Non-pigmented ciliary epithelial cell (primary cell): ENCODE data around the gene GINS1.

ENCODE experiments used
- DNase-seq: peaks from one replicate; pipeline ENCODE4 v3.0.0-alpha.2; 2010; ENCODE audit warnings: low read depth

GINS1 gene

GRCh38 chr20:25494506-25495188 lies 87.2 kb downstream of the GINS1 start:
- no peak for DNase-seq

GRCh38 chr20:25495189-25495824 lies 87.8 kb downstream of the GINS1 start:
- no peak for DNase-seq

DNA sequence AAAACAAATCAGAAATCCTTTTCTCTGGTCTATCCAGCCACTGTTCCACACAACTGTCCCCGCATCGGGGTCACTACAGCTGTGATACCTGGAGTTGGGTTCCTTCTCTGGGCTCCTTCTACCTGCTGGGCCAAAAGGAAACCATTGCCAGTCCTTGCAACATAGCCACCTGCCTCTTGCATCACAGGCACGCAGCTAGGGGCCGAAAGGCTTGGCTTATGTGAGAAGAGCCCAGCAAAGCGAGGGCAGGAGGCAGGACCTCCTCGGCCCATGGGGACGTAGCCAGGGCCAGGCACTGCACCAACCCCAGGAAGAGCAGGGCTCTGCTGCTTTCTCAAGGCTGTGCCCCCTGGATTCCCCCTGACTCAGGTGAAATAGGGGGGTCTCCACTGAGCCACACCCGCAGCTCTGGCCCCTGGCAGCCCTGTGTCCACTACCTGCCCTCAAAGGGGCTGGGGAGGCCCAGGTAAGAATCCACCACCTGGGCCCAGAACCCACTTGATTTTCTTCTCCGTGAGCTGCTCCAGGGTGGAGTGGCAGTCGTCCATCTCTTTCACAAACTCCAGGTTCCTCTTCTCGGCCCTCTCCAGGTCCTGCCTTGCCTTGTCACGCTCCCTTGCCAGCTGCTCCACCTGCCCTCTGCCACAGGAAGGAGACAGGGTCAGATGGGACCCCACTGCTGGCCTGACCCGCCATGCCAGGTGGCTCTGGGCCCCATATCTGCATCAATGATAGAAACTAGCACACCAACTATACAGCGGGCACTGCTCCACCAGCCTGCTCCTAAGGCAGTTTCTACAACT lies 88.9 kb downstream of the GINS1 start:
- no peak for DNase-seq

DNA sequence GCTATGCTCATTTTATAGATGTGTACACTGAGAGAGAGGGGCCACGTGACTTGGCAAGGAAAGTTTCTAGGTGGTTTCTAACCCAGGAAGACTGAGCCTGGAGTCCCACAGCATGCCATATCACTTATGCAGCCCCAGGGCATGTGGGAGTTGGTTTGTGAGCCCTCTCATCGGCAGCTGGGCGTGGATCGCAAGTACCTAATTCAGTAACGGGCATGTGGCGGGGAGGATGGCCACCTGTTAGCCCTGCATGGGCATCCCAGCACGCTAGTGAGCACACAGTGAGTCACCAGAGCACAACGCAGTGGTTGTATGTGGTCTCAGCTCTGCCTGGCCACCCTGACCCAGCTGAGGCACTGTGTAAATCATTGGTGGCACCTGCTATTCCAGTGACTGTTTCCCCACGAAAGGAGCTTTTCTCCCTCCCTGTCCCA lies 89.5 kb downstream of the GINS1 start:
- DNase-seq: no peak

DNA sequence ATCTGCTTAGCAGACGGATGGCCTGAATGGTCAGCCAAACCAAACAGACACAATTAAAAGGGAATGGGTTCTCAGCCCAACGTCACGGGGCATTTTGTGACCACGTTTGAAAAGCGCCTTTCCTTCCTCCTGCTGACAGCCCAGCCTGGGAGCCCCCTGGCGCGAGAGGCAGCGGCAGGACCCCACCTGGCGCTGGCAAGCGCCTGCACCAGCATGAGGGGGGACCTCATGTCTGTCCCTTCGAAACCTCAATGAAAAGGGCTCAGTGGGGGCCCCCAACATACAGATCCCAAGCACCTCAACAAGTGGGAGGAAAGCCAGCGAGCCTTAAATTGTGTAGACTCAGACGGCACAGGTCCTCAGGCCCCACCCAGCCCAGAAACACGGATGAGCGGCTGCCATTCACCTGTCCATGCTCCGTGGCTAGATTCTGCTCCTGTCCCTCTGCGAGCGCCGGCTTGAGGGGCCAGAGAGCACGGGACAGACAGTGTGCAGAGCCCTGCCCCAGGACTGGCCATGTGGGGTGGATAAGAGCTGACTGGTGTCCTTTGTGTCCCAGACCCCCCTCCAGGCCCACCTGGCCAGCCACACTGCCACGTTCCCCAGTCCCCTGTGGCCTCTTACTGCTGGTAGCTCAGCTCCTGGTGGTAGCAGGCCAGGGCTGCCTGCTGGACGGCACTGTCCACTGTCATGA lies 90.3 kb downstream of the GINS1 start:
- no peak for DNase-seq
